Prostate gland (tissue), 2 donors: Measurements from ENCODE around the gene CD70.

Experiments
- CTCF ChIP-seq, 4 experiments: fragments of 200-600 bp in 2 of 4; fragments of 450-650 bp in 2 of 4; sonication (generic) in 2 of 4; IDR thresholded peaks; 1 replicate in 3 of 4; 2 replicates in 1 of 4; pipeline ENCODE4 v1.5.1; 2016 to 2019; ENCODE audit warnings: antibody characterized with exemption in 4 of 4, mild to moderate bottlenecking in 2 of 4, moderate library complexity in 2 of 4
- POLR2A ChIP-seq: fragments of 450-650 bp; IDR thresholded peaks from one replicate; pipeline ENCODE4 v1.6.1; 2016; ENCODE audit warnings: antibody characterized with exemption, mild to moderate bottlenecking
- POLR2AphosphoS5 ChIP-seq: sonication (generic); formaldehyde crosslinking; IDR thresholded peaks from one replicate; pipeline ENCODE4 v1.6.1; 2017; ENCODE audit warnings: antibody characterized with exemption

DNA sequence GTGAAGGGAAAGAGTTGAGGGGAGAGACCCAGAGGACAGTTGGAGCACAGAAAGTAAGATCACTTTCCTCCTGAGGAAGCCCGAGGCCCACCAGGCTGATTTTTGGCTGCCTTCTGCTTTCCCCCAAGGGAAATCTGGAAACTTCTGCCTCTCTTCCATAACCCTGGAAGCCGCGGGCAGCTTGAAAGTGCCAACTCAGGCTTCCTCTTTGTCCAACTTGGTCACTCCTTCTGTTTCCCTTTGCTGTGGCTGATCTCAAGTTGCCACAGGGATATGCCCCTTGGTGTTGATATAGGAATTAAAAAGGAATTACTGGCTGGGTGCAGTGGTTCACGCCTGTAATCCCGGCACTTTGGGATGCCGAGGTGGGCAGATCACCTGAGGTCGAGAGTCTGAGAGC is 5.7 kb upstream of the CD70 start:
- TF ChIP-seq CTCF (IDR thresholded peaks at IDR 0.05), result no peak
- TF ChIP-seq POLR2A, result no peak
- no peak for TF ChIP-seq POLR2AphosphoS5
